GM18951 (cell line): ENCODE measurements around the gene NPIPB8.
"Not testable (repeated sequence)": the region's sequence is repeated elsewhere in the genome, so short reads cannot be mapped to it uniquely, and the experiment has no call there.

Experiments used
- POLR2A ChIP-seq: IDR thresholded peaks from 4 replicates; pipeline ENCODE4 v1.6.1; 2011; ENCODE audit warnings: mild to moderate bottlenecking; ENCODE audit not compliant: insufficient read length, insufficient read depth; ENCODE audit errors: extremely low read depth
- in situ Hi-C: fragments of 300-500 bp; cut with MboI; formaldehyde crosslinking; loops from one replicate; pipeline ENCODE4 v1.12.0; 2022; ENCODE audit warnings: low sequenced_read_pairs, mixed read lengths, inconsistent platforms; ENCODE audit not compliant: unreplicated experiment

Gene NPIPB8

GRCh38 chr16:28616636-28617035 is 21.2 kb upstream of the NPIPB8 start:
- in situ Hi-C loops, result no loop called here
- TF ChIP-seq POLR2A, result no peak

GRCh38 chr16:28617874-28618273 is 20.0 kb upstream of the NPIPB8 start:
- no peak for TF ChIP-seq POLR2A
- in situ Hi-C loops, result no loop called here

GRCh38 chr16:28620316-28620715 is 17.5 kb upstream of the NPIPB8 start:
- in situ Hi-C loops, result not testable (repeated sequence)

GRCh38 chr16:28621481-28622155 is 16.2 kb upstream of the NPIPB8 start:
- TF ChIP-seq POLR2A, result no peak
- in situ Hi-C loops, result no loop called here

- in situ Hi-C loops, result not testable (repeated sequence)
Observed at GRCh38 chr16:28622532-28623171, 15.2 kb upstream of the NPIPB8 start.

- in situ Hi-C loops, result no loop called here
- TF ChIP-seq POLR2A, result peak; percentile 45
Observed at GRCh38 chr16:28623172-28623711, 14.6 kb upstream of the NPIPB8 start.

GRCh38 chr16:28630905-28631304 is 7.0 kb upstream of the NPIPB8 start:
- in situ Hi-C loops, result not testable (repeated sequence)

GRCh38 chr16:28636093-28636823 is 1.6 kb upstream of the NPIPB8 start:
- in situ Hi-C loops, result not testable (repeated sequence)

- in situ Hi-C loops, result not testable (repeated sequence)
Observed at GRCh38 chr16:28638359-28638758, 494 bp downstream of the NPIPB8 start.

GRCh38 chr16:28639959-28640358 is 2.1 kb downstream of the NPIPB8 start:
- in situ Hi-C loops, result not testable (repeated sequence)

- in situ Hi-C loops, result not testable (repeated sequence)
Observed at GRCh38 chr16:28666264-28666663, 28.4 kb downstream of the NPIPB8 start.

GRCh38 chr16:28667480-28667879 is 29.6 kb downstream of the NPIPB8 start:
- in situ Hi-C loops, result not testable (repeated sequence)

GRCh38 chr16:28668199-28668598 is 30.3 kb downstream of the NPIPB8 start:
- in situ Hi-C loops, result not testable (repeated sequence)

- in situ Hi-C loops, result not testable (repeated sequence)
Observed at GRCh38 chr16:28688327-28688952, 50.6 kb downstream of the NPIPB8 start.

GRCh38 chr16:28689425-28689824 is 51.6 kb downstream of the NPIPB8 start:
- in situ Hi-C loops, result not testable (repeated sequence)

- in situ Hi-C loops, result not testable (repeated sequence)
Observed at GRCh38 chr16:28691722-28692121, 53.9 kb downstream of the NPIPB8 start.

- in situ Hi-C loops, result not testable (repeated sequence)
Observed at GRCh38 chr16:28693257-28693950, 55.5 kb downstream of the NPIPB8 start.

GRCh38 chr16:28699792-28700191 is 61.9 kb downstream of the NPIPB8 start:
- in situ Hi-C loops, result not testable (repeated sequence)

GRCh38 chr16:28700349-28700748 is 62.5 kb downstream of the NPIPB8 start:
- in situ Hi-C loops, result not testable (repeated sequence)
